GM18511 (cell line): ENCODE results near the gene TFG.
A peak's percentile ranks its signal among the peaks of the same experiment; 100 is the strongest.

ENCODE experiments used
- ATAC-seq: cut with Tn5 transposase; IDR thresholded peaks from one replicate; pipeline ENCODE4 v1.9.1; 2021; ENCODE audit warnings: mild to moderate bottlenecking, moderate library complexity; ENCODE audit not compliant: unreplicated experiment

The TFG gene

DNA sequence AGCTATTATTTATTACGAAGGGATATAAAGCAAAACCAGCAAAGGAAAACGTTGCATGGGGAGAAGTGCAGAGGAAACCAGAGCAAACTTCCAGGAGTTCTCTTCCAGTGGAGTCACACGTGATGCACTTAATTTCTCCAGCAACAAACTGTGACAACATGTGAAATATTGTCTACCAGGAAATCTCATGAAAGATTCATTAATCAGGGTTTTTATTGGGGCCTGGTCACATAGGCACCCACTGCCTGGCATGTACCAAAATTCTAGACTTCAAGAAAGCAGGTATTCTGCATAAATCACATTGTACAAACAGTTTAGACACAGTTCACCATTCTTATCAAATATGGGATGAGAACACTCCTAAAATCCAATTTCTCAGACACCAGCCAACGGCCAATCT is 5.4 kb upstream of the TFG start:
- ATAC-seq, result no peak

GRCh38 chr3:100706365-100706764 is 2.9 kb upstream of the TFG start:
- ATAC-seq, result no peak

DNA sequence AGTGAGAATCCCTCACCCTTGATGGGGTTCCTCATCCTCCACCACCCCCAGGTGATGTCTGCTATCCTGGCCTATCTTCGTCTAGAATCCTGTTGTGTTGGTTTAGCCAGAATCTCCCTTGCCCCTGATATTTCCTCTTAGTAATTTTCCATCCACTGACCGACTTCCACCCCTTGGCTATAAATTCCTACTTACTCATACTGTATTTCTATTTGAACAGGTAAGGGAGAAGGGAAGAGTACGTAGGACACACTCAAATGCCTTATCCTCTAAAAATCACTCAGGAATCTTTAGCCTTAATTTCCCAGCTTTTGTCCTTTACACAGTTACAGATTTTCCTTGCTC is 678 bp upstream of the TFG start:
- no peak for ATAC-seq

DNA sequence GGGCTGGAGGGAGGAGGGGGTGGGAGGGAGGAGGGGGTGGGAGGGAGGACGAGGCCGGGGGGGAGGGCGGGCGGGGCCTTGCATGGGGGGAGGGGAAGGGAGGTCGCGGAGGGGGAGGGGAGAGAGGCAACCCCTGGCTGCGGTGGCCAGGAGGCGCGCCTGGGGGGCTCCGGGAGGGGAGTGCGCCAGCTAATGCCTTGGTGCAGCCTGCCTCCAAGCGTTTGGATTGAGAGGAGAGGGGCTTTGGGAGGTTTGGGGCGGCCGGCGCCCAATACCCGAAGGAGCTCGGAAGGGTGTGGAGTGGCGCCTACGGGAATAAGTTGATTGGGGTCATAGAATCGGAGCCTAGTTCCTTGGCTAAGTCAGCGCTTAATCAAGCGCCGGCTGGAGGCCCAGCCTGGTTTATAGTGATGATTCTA is 557 bp downstream of the TFG start:
- ATAC-seq, result no peak

DNA sequence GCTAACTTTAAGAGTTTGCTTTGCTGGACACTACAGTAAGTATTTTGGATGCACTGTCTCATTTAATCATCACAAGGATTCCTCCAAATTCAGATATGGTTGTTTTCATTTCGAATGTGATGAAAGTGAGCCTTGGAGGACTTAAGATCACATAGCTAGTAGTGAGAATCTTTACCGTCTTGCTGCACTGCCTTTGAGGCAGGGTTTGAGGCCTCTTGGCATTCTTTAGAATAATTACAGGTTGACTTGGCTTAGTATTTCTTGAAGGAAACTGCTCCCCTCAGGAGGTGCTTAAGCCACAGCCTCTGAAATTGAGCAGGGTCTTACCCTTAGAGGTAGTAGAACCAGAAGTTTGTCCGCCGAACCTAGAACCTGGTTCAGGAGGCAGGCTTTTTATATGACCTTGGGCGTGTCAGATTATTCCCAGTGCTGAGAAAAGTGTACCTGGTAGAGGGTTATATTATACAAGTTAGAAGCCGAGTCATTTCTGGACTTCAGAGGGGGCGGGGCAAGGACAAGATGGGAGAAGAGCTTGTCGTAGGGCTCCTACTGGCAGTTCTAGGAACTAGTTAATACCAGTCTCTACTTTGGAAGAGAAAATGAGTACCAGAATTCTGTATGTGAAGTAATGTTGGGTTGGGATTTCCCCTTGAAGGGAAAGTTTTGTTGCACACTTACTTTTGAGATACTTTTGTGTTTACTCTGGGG is 1.1 kb downstream of the TFG start:
- peak; percentile 50 for ATAC-seq

DNA sequence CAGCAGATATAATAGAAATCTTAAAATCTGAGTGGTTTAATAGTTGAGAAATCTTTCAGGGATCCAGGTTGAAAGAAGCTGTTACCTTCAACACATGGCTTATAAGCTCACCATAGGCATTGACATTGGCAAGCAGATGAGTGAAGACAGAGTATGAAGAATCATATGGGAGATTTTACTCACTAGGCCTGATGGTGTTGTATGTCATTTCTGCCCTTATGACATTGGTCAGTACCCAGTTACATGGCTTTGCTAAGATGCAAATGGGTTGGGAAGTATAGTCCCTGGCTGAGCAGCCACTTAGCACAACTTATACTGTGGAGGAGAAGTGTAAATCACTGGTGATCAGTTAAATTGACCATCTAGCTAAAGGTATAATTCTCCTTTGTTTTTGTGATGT is 5.9 kb downstream of the TFG start:
- ATAC-seq, result no peak

- no peak for ATAC-seq
These were observed 7.8 kb downstream of the TFG start for GRCh38 chr3:100717063-100717462.

- ATAC-seq, result no peak
These were observed 8.6 kb downstream of the TFG start for GRCh38 chr3:100717637-100718487.

DNA sequence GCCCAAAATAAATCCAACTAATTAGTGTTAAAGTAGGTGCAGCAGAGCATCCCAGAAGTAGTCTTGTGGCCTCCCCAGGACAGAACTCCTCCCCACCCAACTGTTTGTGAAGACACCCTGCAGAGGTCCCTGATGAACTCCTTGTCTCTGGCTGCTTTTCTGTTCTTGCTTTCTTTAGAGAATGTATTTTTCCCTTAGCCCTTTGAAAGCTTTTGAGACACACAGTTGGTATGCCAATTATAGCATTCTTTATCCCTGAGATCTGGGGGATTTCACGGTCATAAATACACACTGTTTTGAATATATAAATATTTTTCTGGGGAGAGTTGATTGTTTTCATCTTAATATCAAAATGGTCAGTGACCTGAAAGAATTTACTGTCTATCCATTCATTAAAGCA is 9.8 kb downstream of the TFG start:
- no peak for ATAC-seq

GRCh38 chr3:100720426-100720825 is 11.1 kb downstream of the TFG start:
- ATAC-seq, result no peak

DNA sequence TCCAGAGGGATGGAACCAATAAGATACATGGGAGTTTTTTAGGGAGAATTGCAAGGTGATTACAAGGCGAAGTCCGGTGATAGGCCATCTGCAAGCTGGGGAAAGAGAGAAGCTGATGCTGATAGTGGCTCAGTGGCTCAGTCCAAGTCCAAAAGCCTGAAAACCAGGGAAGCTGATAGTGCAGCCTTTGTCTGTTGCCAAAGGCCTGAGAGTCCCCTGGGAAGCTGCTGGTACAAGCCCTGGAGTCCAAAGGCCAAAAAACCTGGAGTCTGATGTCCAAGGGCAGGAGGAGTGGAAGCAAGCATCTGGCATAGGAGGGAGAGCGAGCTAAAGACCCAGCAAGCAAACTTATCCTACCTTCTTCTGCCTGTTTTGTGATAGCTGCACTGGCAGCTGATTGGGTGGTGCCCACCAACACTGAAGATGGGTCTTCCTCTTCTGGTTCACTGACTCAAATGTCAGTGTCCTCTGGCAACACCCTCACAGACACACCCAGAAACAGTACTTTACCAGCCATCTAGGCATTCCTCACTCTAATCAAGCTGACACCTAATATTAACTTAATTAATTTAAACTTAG is 16.7 kb downstream of the TFG start:
- no peak for ATAC-seq

DNA sequence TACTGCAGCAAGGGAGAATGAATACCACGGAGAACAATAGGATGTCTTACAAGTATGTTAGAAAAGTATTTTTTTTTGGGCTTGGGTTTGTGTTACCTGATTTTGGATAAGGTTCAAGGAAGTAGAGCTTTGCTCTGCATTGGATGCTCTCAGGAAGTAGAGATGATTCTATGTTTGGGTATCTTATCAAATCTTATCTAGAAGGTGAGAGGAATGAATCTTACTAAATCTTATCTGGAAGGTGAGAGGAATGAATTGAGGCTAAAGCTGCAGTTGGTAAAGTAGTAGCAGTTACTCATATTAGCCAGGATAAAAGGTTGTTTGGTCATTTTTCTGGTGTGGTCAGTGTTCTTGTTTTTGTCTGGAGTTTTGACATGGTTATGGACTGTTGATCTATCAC is 17.4 kb downstream of the TFG start:
- ATAC-seq, result no peak

GRCh38 chr3:100730524-100730923 is 21.2 kb downstream of the TFG start:
- ATAC-seq, result peak; percentile 51

GRCh38 chr3:100732435-100732834 is 23.1 kb downstream of the TFG start:
- ATAC-seq, result no peak

- no peak for ATAC-seq
These were observed 28.0 kb downstream of the TFG start for GRCh38 chr3:100737334-100737733.

- no peak for ATAC-seq
These were observed 30.9 kb downstream of the TFG start for GRCh38 chr3:100740207-100740606.

GRCh38 chr3:100743535-100743934 is 34.2 kb downstream of the TFG start:
- ATAC-seq, result no peak

DNA sequence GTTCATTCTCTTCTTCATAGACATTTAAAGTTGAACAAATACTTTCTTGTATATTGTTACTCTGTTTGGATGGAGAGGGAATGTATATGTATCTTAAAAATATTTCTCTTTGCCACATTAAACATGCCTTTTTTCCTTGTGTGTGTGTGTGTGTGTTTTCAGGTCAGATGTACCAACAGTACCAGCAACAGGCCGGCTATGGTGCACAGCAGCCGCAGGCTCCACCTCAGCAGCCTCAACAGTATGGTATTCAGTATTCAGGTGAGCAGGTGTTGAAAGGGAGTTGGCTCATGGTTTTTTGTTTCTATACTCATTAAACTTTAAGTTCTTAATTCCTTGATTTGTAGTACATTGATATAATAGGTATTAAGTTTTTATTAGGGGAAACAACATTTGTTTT is 35.4 kb downstream of the TFG start:
- no peak for ATAC-seq

GRCh38 chr3:100745617-100746016 is 36.3 kb downstream of the TFG start:
- no peak for ATAC-seq

DNA sequence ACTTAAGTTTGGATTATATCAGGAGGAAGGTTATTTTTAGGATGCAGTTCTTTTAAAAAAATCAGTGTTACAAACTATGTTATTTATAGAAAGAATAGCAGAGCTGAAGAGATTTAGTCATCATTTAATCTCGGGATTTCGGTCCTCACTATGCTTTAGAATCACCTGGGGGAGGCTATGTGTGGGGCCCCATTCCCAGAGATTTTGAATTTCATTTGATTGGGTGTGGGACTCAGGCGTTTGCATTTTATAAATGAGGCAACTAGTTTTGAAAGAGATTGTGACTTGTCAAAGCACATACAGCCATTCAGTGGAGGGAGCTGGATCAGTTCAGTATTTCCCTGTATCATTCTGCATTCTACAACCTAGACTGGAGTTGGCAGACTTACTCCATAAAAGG is 36.8 kb downstream of the TFG start:
- no peak for ATAC-seq

GRCh38 chr3:100748220-100748619 is 38.9 kb downstream of the TFG start:
- ATAC-seq, result no peak

- no peak for ATAC-seq
These were observed 39.7 kb downstream of the TFG start for GRCh38 chr3:100748967-100749366.
